Chondrocyte (in vitro differentiated cells): ENCODE results near the gene GAB3. TPM values are rescaled to one million over a fixed set of nuclear protein-coding genes. Genes with fewer than 3 reads are reported as not detected.

Experiments
- DNase-seq: peaks from one replicate; pipeline ENCODE4 v3.0.0; 2021; ENCODE audit warnings: mixed read lengths, low spot score
- H3K27ac Mint-ChIP-seq: one replicate; pipeline ENCODE4 v1.8.0; 2021; ENCODE audit warnings: mild to moderate bottlenecking, moderate library complexity, mixed read lengths; ENCODE audit not compliant: unreplicated experiment
- H3K27me3 Mint-ChIP-seq: 2 replicates; pipeline ENCODE4 v1.8.0; 2021; ENCODE audit warnings: low read depth, mixed read lengths
- H3K36me3 Mint-ChIP-seq: 2 replicates; pipeline ENCODE4 v1.8.0; 2021; ENCODE audit warnings: low read depth, mixed read lengths
- H3K4me1 Mint-ChIP-seq: 2 replicates; pipeline ENCODE4 v1.8.0; 2021; ENCODE audit warnings: low read depth, mild to moderate bottlenecking, mixed read lengths
- H3K4me3 Mint-ChIP-seq: one replicate; pipeline ENCODE4 v1.8.0; 2021; ENCODE audit warnings: mild to moderate bottlenecking, moderate library complexity, mixed read lengths; ENCODE audit not compliant: unreplicated experiment
- H3K9me3 Mint-ChIP-seq: 2 replicates; pipeline ENCODE4 v1.8.0; 2021; ENCODE audit warnings: low read depth, mixed read lengths
- total RNA-seq: library from RNA; stranded (reverse); gene quantifications from 3 replicates; pipeline ENCODE4 v1.2.1, GENCODE V29; 2021
- TF ChIP-seq, protein P1 (sequence below): fragments of 200-600 bp; sonication (generic); IDR thresholded peaks from 2 replicates; pipeline ENCODE4 v1.5.0; 2021; ENCODE audit warnings: antibody characterized with exemption, mild to moderate bottlenecking, moderate library complexity

The GAB3 gene
- total RNA-seq, 1 donor from 2014 or later = 2.0 TPM

DNA sequence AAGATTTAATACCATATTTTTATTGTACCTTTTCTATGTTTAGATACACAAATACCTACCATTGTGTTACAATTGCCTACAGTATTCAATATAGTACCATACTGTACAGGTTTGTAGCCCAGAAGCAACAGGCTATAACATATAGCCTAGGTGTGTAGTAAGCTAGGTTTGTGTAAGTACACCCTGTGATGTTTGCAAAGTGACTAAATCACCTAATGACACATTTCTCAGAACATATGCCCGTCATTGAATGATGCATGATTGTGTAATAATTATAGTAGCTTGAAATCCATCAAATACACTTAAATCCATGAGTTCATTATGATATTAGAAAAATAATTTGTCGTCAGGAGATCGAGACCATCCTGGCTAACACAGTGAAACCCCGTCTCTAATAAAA, 30.8 kb downstream of the GAB3 start:
- Mint-ChIP-seq H3K27me3 (no peaks in the 10 kb centered on the region), H3K36me3 (no peaks in the 10 kb centered on the region)
- TF ChIP-seq, protein P1, sequence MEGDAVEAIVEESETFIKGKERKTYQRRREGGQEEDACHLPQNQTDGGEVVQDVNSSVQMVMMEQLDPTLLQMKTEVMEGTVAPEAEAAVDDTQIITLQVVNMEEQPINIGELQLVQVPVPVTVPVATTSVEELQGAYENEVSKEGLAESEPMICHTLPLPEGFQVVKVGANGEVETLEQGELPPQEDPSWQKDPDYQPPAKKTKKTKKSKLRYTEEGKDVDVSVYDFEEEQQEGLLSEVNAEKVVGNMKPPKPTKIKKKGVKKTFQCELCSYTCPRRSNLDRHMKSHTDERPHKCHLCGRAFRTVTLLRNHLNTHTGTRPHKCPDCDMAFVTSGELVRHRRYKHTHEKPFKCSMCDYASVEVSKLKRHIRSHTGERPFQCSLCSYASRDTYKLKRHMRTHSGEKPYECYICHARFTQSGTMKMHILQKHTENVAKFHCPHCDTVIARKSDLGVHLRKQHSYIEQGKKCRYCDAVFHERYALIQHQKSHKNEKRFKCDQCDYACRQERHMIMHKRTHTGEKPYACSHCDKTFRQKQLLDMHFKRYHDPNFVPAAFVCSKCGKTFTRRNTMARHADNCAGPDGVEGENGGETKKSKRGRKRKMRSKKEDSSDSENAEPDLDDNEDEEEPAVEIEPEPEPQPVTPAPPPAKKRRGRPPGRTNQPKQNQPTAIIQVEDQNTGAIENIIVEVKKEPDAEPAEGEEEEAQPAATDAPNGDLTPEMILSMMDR = no peak

DNA sequence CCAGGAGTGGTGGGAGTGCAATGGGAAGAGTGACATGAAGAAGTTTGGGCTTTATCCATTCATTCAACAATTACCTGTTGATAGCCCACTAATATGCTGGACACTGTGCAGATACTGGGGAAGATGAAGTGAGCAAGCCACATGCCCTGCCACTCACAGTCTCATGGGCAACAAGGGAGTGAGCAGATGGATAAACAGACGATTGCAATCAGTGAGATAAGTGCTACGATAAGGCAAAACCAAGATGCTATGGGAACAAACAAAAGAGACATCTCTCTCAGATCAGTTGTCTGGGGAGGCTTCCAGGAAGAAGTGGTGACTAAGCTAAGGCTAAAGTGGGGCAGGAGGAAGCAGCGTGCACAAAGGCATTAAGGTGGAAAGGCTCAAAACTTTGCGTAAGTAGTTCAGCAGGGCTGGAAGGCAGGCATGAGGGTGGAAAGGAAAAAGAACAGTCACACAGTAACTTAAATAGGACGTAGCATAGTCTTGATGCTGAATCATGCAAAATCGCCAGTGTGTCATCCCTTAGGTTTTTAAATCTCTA, 31.7 kb downstream of the GAB3 start:
- Mint-ChIP-seq H3K4me3 (no peak overlapping the region), H3K36me3 (no peaks in the 10 kb centered on the region), H3K4me1 (peaks cover 3% of the 10 kb centered on the region), H3K27ac (no peak overlapping the region), H3K9me3 (peaks cover 11% of the 10 kb centered on the region), H3K27me3 (no peaks in the 10 kb centered on the region)
- no peak for DNase-seq
- TF ChIP-seq, protein P1 = no peak

More for the DNA sequence above, 30.8 kb downstream of the GAB3 start:
- DNase-seq = no peak
- no peak overlapping the region for H3K27ac Mint-ChIP-seq
- H3K9me3 Mint-ChIP-seq = peaks cover 11% of the 10 kb centered on the region
- H3K4me1 Mint-ChIP-seq = peaks cover 3% of the 10 kb centered on the region
- H3K4me3 Mint-ChIP-seq = no peak overlapping the region

DNA sequence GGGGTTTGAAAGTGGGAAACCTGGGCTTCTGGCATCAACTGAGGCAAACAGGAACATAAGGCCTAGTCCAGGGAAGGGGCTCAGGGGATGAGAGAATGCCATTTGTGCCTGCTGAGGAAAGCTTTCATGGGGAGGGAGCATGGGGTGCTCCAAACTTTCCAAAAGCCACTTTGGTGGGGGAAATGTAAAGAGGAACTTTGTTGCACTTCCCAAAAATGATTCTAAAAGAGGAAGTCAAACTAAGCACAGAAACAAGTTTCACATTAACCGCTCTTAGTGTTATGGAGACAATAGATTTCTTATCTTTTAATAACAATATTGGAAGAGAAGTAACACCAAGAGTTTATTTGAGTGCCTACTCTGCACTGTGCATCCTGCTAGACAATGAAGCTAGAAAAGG, 32.3 kb downstream of the GAB3 start:
- Mint-ChIP-seq H3K27ac (no peak overlapping the region), H3K36me3 (no peaks in the 10 kb centered on the region), H3K27me3 (no peaks in the 10 kb centered on the region), H3K9me3 (peaks cover 11% of the 10 kb centered on the region), H3K4me3 (no peak overlapping the region), H3K4me1 (peaks cover 3% of the 10 kb centered on the region)
- TF ChIP-seq, protein P1 = no peak
- DNase-seq = no peak

DNA sequence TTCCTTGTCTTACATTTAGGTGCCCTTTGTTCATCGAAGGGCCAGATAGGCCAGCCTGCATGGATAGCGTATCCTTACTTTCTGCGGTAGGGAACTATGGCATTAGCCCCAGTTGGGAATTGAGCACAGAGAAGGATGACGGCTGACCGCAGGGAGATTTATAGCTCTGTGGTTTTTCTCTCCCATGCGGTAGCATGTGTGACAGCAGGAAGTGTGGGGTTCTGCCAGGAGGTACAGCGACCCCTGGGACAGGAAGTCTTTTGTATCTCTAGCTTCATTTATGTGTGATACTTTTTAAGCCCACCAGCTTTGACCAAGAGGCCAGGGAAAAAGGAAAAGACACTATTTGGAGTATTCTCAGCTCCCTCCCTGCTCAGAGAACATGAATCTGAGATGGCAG, 33.1 kb downstream of the GAB3 start:
- no peaks in the 10 kb centered on the region for H3K27me3 Mint-ChIP-seq
- H3K9me3 Mint-ChIP-seq = peaks cover 8% of the 10 kb centered on the region
- H3K27ac Mint-ChIP-seq = no peak overlapping the region
- TF ChIP-seq, protein P1 = peak; percentile 26
- peaks cover 1% of the 10 kb centered on the region for H3K36me3 Mint-ChIP-seq
- peaks cover 3% of the 10 kb centered on the region for H3K4me1 Mint-ChIP-seq
- no peak overlapping the region for H3K4me3 Mint-ChIP-seq
- DNase-seq = no peak

DNA sequence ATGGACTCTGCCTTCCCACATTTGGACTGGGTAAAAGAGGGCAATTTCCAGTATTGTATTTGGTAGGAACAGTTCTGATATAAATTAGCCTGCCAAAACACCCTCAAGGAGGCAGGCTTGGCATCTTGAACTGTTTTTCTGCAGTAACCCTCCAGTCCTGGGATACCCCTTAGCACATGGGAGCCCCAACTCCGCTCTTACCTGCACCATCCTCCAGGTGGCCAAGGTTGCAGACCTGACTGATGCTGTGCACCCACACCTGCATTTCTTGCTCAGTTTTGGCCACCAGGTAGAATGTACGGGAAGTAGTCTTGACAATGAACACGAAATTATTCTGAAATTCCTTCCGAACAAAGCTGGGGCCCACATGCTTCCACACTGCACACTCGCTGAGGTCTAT, 35.1 kb downstream of the GAB3 start:
- no peak overlapping the region for H3K27ac Mint-ChIP-seq
- peaks cover 6% of the 10 kb centered on the region for H3K4me1 Mint-ChIP-seq
- no peak overlapping the region for H3K4me3 Mint-ChIP-seq
- H3K27me3 Mint-ChIP-seq = no peaks in the 10 kb centered on the region
- TF ChIP-seq, protein P1 = no peak
- no peak for DNase-seq
- peaks cover 2% of the 10 kb centered on the region for H3K9me3 Mint-ChIP-seq
- H3K36me3 Mint-ChIP-seq = peaks cover 7% of the 10 kb centered on the region
